ENCODE results near the gene OR4D5.

The OR4D5 gene

DNA sequence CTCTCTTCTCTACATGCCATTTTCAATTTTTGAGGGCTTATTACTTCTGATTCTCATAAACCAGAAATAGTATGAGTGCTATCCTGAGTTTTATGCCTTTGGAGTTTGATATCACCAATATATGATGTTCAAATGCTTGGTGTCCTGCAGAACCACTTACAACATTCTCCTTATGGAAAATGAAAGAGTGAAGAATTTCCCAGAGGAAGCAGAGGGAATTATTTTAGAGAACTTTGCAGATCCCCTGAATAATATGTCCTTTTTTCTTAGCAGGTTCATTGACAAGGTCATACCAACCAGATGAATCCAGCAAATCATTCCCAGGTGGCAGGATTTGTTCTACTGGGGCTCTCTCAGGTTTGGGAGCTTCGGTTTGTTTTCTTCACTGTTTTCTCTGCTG is at the start of gene OR4D5:
Gene OR4D5 (plus strand): TSS at position 301 of the 400 bp plus-strand sequence. CDS start 0 bp downstream, at position 301.
- DNase-seq (ENCODE audit: low read depth): no peak

DNA sequence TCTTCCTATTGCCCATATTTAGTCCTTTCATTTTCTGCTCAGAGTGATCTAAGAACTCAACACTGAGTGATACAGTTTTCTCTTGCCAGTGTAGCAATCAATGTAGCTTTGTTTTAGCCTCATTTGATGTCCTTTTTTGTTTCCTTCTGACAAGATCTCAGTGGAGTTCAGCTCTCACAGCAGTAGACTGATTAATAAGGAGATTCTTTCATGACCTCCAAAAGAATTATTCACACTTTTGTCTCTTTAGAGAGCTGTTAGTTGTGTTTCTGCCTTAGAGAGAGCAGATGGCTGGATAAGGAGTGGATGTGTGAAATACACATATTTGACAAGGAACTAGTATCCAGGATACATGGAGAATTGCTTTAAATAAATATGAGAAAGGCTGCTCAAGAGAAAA is 47.4 kb upstream of the OR4D5 start:
- DNase-seq (ENCODE audit: low read depth): no peak

DNA sequence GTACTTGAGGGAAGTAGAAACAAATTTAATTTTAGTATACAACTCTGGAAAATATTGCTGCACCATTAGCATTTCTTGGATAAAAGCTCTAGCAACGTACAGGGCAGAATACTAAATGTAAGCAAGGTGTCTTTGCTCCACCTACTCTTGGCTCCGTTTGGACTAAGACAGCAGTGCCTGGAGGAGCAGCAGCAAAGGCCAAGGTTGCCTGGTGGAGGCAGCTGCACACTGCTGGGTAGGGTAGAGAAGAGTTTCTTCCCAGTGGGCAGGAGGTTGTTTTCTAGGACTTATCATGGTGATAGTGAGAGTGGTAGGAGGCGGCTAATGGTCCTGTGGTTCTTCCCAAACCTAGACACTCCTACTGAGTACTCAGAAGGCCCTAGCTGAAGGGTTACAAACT is 39.6 kb upstream of the OR4D5 start:
- DNase-seq (ENCODE audit: low read depth): no peak

DNA sequence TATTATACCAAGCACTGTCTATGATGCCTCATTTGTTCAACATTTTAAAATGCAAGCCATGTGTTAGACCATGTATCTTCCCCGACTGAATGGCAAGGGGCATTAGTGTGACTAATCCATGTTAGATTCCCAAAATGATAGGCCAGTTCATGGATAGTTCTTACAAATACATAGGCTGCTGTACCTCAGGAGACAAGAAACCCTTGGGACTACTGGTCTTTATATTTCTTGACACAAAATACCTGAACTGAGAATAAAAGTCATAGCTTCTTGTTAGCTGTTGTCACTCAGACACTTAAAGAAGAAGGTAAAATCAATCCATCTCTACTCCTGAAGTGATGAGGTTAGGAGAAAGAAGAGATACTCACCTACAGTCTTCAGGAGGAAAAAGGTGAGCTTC is 37.5 kb upstream of the OR4D5 start, which contains the start of gene OR8D4:
Gene OR8D4 (plus strand): TSS at position 301 of the 400 bp plus-strand sequence. CDS start 4,265 bp downstream, outside the sequence.
- DNase-seq (ENCODE audit: low read depth): no peak

DNA sequence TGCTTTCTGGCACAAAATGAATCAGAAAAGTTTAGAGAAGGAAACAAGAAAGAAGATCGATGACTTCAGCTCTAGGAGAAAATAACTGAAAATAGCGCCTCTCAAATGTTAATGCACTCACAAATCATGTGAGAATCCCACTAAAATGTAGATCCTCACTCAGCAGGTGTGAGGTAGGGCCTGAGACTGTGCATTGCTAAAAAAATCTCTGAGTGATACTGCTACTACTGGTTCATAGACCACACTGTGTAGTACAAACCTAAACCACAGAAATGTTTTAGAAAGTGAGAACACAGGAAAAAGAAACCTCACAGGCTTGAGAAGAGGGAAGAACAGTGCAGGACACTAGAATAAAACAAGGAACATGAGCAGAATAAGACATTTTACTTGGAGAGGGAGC is 35.5 kb upstream of the OR4D5 start:
- DNase-seq (ENCODE audit: low read depth): no peak

DNA sequence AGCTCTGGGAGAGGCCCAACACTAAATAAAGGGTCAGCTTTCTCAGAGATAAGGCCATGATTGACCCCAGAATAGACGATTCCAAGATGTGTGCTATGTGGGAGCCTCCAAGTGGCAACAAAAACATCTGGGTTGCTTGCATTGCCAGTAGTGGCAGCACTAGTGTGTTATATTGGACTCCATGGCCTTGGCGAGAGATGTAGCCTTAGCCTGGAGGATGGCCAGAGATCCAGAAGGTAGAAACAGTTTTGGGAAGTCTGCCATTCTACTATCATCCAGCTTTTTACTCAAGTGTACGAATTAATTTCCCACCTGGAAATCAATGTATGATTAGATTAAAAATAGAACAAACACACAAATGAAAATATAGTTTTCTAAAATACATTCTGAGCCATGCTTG is 34.5 kb upstream of the OR4D5 start:
- no peak for DNase-seq (ENCODE audit: low read depth)

DNA sequence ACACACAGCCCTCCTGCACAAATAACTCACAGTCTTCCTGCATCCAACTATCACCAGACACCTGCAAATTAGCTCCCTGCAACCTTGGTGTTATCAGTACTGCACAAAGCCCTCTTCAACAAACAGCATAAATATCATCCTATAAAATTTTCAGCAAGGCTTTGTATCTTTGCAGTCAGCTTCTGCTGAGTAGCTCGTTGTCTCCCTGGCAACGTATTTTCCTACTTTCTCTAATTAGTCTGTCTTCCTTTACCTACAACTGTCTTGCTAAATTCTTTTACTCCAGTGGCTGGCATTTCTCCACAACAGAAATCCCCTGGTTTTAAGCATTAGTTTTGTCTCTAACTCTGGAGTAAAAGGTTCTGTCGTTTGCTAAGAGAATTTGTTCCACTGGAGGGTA is 33.6 kb upstream of the OR4D5 start:
- no peak for DNase-seq (ENCODE audit: low read depth)

DNA sequence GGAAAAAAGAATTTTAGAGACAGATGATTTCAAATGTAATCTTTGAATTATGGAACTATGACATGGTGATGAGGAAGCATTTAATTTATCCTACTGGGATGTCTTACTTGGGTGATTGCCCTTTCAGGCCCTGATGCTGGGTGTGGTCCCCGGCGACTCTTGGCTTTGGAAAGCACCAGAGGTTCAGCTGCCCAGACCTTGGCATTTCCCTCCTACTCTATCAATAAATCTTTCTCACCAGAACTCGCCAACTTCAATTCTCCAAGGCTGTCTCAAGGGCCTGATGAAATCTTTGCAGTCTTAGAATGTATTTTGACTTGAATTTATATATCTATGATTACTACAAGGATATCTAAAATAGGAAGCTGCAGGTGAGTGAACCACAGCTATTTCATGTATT is 18.5 kb upstream of the OR4D5 start:
- no peak for DNase-seq (ENCODE audit: low read depth)

DNA sequence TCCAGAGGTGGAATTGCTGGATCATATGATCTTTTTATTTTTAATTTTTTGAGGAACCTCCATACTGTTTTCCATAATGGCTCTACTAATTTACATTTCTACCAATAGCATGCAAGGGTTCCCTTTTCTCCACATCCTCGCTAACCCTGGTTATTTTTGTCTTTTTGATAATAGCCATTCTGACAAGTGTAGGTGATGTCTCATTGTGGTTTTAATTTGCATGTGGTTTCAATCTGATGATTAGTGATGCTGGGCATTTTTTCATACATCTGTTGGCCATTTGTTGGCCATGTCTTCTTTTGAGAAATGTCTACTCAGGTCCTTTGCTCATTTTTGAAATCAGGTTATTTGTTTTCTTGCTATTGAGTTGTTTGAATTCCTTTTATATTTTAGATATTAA is 15.4 kb upstream of the OR4D5 start:
- DNase-seq (ENCODE audit: low read depth): no peak

DNA sequence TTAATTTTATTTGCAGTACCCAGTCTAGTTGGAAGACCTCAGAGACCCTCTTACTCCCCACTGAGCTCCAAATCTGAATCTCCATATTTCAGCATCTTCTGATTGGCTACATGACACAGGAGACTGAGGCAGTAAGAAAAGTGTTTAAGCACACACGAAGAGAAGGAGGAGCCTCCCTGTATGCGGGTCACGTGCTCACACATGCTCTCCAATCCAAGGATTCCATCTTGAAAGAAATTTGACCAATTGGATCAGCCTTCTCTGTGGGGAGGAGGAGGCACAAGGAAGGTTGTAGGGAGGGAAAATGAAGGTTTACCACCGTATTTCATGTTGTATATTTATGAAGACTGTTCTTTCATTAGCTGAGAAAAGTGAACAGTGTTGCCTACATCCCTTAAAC is 3.0 kb downstream of the OR4D5 start:
- no peak for DNase-seq (ENCODE audit: low read depth)

DNA sequence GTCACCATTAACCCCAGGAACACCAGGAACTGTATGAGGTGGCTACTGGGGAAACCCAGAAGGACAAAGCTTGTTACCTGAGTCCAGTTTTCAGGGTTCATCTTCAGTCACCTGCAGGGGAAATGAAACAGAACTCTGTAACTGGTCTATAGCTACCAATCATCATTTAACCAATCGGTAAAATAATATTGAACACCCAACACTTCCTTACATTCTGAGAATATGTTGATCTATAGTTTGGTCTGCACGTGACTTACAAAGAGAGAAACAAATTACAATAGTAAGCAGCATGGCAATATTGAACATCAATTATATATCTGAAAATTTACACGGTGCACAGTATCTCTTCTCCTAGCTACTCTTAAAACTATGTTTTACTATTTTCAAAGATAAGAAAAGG is 4.3 kb downstream of the OR4D5 start, which contains the start of gene OR6T1:
Gene OR6T1 (minus strand): TSS at position 101 of the 400 bp plus-strand sequence. CDS start 0 bp downstream, at position 101.
- DNase-seq (ENCODE audit: low read depth): no peak

DNA sequence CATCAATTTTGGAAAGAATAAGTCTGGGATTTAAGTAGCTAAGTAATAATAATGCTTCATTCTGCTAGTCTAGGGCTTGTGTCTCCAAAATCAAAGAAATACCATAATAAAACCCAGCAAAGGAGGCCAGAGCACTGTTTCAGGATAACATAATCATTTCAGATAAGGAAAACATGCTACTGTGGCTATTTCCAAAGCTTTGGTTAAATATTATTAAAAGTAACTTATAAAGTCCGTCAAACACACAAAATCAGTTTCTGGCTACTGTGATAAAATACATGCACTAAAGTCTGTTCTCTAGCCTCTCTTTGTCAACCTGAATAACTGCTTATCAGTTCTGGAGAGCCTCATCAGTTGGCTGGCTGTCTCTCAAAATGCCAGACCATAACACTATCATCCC is 5.7 kb downstream of the OR4D5 start:
- no peak for DNase-seq (ENCODE audit: low read depth)

DNA sequence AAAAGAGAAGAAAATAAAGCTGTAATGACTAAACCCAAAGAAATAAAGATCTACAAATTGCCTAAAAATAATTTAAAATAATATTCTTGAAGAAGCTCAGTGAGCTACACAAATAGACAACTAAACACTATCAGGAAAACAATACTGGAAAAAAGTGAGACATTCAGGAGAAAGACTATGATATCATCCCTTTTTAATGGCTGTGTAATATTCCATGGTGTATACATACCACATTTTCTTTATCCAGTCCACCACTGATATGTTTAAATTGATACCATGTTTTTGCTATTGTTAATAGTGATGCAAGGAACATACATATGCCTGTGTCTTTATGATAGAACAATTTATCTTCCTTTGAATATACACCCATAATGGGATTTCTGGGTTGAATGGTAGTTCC is 17.3 kb downstream of the OR4D5 start:
- no peak for DNase-seq (ENCODE audit: low read depth)

DNA sequence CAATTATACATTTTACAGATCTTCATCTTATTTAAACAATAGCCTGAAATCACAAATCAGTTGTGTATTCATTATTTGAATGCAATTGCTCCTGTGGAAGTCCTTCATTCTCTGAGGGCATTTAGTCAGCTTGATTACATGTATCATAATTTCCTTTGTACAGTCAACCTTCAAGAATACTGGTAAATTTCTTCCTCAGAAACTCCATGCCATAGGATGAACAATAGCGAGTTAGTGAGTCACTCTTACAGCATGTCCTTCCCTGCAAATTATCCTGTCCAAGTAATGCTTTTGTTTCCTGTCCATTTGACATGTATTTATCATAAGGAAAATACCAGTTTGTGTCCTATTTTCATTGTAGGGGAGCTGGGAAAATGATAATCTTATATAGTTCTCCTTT is 34.4 kb downstream of the OR4D5 start:
- no peak for DNase-seq (ENCODE audit: low read depth)

DNA sequence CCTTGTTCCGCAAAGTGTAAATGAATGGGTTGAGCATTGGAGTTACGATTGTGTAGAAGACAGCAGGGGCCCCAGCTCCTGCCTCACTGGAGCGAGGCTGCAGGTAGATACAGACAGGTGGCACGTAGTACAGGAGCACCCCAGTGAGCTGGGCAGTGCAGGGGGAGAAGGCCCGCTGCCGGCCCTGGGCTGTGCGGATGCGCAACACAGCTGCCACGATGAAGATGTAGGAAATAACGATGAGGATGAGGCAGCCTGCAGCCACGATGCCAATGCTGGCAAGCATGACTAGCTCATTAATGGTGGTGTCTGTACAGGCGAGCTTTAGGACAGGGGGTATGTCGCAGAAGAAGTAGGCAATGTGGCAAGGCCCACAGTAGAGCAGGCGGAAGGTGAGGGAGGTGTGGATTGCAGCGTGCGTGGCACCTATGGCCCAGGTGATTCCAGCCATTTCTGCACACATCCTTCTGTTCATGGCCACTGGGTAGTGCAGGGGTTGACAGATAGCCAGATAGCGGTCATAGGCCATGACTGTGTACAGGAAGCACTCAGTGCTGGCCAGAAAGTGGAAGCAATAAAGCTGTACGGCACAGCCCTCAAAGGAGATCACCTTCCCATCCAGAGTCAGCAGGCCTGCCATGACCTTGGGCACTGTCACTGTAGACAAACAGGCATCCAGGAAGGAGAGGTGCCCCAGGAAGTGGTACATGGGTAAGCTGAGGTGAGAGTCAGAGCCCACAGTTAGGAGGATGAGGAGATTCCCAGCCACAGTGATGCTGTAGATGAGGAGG is 37.5 kb downstream of the OR4D5 start:
- no peak for DNase-seq (ENCODE audit: low read depth)

DNA sequence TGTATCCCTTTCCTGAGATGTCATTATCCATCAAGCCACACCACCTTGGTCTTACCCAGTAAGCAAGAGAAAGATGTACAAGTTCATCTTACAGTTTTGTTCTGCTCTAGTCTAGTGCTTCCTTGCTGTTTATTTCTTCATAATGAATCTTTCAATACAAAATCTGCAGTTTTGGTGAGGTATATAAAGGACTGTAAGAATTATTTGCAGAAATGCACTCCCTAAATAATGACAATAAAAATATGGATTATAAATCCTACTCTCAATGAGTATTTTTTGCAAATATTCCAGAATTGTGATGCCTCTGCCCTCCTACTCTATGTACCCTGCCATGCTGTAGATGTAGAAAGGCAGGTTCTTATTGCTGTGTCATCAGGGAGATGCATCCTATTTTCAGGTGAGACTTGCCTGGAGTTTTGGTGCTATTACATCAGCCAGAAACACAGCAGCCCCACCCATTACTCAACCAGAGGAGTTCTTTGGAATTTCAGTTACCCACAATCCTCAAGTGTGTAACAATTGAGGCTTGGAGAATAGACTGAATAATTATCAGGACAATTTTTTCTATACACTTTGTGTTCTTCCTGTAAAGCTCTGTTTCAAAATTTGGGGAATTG is 38.4 kb downstream of the OR4D5 start, which contains the start of gene OR10S1:
Gene OR10S1 (minus strand): TSS at position 51 of the 617 bp plus-strand sequence. CDS start 117 bp downstream, outside the sequence.
- DNase-seq (ENCODE audit: low read depth): no peak

DNA sequence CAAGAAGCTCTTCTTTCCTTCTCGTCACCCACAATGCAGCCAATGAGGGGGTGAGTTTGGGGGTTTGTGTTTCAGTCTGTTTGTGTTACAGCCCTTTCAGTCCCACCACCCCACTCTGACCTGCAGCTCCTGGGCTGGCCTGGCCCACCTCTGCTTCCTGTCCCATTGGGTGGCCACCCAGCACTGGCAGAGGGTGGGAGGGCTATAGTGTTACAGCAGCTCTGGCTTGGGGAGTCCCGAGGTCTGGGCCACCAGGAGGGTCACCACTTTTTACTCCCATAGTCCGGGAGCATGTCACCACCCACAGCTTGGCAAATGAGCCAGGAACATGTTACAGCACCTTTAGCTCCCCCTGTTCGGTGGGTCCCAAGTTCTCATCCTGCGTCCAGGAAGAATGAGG is 39.9 kb downstream of the OR4D5 start:
- DNase-seq (ENCODE audit: low read depth): no peak

Measured in stimulated activated CD8-positive, alpha-beta memory T cell treated with anti-CD3 and anti-CD28 coated beads, Interleukin-15, amount 100 ng/mL, for 1 hour (primary cell).